Activated naive CD8-positive, alpha-beta T cell treated with anti-CD3 and anti-CD28 coated beads for 36 hours (primary cell): ENCODE data around the gene LRFN4. TPM values are rescaled to one million over a fixed set of nuclear protein-coding genes. Genes with fewer than 3 reads are reported as not detected.

Source experiments
- DNase-seq: peaks from one replicate; pipeline ENCODE4 v3.0.0; 2021
- H3K27ac Mint-ChIP-seq: one replicate; pipeline ENCODE4 v1.8.0; 2022; ENCODE audit warnings: mild to moderate bottlenecking, moderate library complexity, mixed read lengths
- H3K27me3 Mint-ChIP-seq: one replicate; pipeline ENCODE4 v1.8.0; 2022; ENCODE audit warnings: mild to moderate bottlenecking, mixed read lengths
- H3K36me3 Mint-ChIP-seq: one replicate; pipeline ENCODE4 v1.8.0; 2021; ENCODE audit warnings: mild to moderate bottlenecking, mixed read lengths
- H3K4me1 Mint-ChIP-seq: one replicate; pipeline ENCODE4 v1.8.0; 2021; ENCODE audit warnings: mixed read lengths
- H3K4me3 Mint-ChIP-seq: one replicate; pipeline ENCODE4 v1.8.0; 2022; ENCODE audit warnings: mild to moderate bottlenecking, moderate library complexity, mixed read lengths
- H3K9me3 Mint-ChIP-seq: one replicate; pipeline ENCODE4 v1.8.0; 2022; ENCODE audit warnings: mixed read lengths
- total RNA-seq, 2 experiments: library from RNA; stranded (reverse); gene quantifications; one replicate each; pipeline ENCODE4 v1.2.3, GENCODE V29; 2021

The LRFN4 gene
- total RNA-seq, 2 experiments from 2014 or later: 36.3 to 37.8 TPM

DNA sequence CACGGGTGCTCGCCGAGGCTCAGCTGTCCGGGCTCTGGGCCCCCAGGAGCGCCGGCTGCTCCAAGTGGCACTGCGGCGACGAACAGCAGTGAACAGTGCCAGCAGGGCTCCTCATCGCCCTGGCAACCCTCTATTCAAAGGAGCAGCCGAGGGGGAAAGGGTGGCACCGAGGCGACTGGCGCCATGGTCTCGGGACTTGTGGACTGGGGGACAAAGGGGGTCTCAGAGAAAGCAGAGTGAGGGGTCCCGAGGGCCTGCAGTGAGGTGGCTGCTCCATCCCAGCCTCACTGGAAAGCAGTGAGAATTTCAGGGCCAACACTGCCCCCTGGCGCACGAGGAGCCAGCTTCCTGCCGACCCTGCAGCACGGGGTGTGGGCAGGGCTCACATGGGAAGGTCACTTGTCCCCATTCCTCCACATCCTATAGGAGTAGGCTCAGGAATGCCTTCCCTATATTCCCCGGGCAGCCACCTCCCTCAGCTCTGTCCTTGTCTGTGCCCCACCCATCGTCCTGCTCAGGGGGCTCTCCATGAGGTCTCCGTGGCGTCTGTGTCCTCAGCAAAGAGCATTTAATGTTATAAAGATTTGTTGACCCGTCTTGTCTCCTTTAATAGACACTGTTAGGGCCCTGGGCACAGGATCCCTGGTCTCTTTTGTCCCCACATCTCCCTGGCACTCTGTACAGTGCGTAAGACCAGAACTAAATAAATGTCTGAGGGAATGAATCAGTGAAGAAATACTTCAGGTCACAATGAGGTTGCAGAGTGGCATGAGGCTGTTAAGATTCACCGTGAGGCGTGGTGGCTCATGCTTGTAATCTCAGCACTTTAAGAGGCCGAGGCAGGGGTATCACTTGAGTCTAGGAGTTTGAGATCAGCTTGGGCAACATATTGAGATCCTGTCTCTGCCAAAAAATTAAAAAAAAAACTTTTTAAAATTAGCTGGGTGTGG is 26.4 kb downstream of the LRFN4 start:
- no peaks in the 10 kb centered on the region for H3K36me3 Mint-ChIP-seq
- no peaks in the 10 kb centered on the region for H3K9me3 Mint-ChIP-seq
- DNase-seq: peak; percentile 66
- H3K4me3 Mint-ChIP-seq: no peak overlapping the region
- peaks cover 9% of the 10 kb centered on the region for H3K4me1 Mint-ChIP-seq
- H3K27me3 Mint-ChIP-seq: peaks cover 4% of the 10 kb centered on the region
- H3K27ac Mint-ChIP-seq: no peak overlapping the region

GRCh38 chr11:66884443-66884842 is 27.6 kb downstream of the LRFN4 start:
- no peak for DNase-seq
- H3K27ac Mint-ChIP-seq: no peak overlapping the region
- peaks cover 4% of the 10 kb centered on the region for H3K27me3 Mint-ChIP-seq
- no peaks in the 10 kb centered on the region for H3K36me3 Mint-ChIP-seq
- H3K9me3 Mint-ChIP-seq: no peaks in the 10 kb centered on the region
- H3K4me3 Mint-ChIP-seq: no peak overlapping the region
- peaks cover 9% of the 10 kb centered on the region for H3K4me1 Mint-ChIP-seq

DNA sequence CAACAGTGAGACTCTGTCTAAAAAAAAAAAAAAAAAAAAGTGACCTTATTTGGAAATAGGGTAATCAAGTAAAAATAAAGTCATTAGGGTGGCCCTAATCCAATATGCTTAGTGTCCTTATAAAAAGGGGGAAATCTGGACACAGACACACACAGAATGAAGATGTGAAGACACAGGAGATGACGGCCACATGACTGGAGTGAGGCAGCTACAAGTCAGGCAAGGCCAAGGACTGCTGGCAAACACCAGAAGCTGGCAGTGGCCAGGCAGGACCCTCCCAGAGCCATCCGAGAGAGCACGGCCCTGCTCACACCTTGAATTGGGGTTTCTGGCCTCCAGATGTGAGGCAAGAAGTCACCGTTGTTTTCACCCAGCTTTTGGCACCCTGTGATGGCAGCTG is 28.6 kb downstream of the LRFN4 start:
- Mint-ChIP-seq H3K9me3 (no peaks in the 10 kb centered on the region), H3K4me1 (peaks cover 7% of the 10 kb centered on the region), H3K27me3 (peaks cover 4% of the 10 kb centered on the region), H3K4me3 (no peak overlapping the region), H3K36me3 (no peaks in the 10 kb centered on the region), H3K27ac (no peak overlapping the region)
- DNase-seq: no peak

- no peak overlapping the region for H3K27ac Mint-ChIP-seq
Measured at GRCh38 chr11:66885950-66886440, 29.1 kb downstream of the LRFN4 start.

GRCh38 chr11:66886671-66887221 is 29.9 kb downstream of the LRFN4 start:
- H3K4me3 Mint-ChIP-seq: no peak overlapping the region
- peaks cover 4% of the 10 kb centered on the region for H3K27me3 Mint-ChIP-seq
- H3K27ac Mint-ChIP-seq: no peak overlapping the region
- H3K36me3 Mint-ChIP-seq: no peaks in the 10 kb centered on the region
- H3K4me1 Mint-ChIP-seq: peaks cover under 1% of the 10 kb centered on the region
- no peaks in the 10 kb centered on the region for H3K9me3 Mint-ChIP-seq
- DNase-seq: no peak

More at GRCh38 chr11:66885950-66886440, 29.1 kb downstream of the LRFN4 start:
- no peak for DNase-seq
- Mint-ChIP-seq H3K4me3 (no peak overlapping the region), H3K4me1 (peaks cover 4% of the 10 kb centered on the region), H3K27me3 (peaks cover 4% of the 10 kb centered on the region), H3K36me3 (no peaks in the 10 kb centered on the region), H3K9me3 (no peaks in the 10 kb centered on the region)

GRCh38 chr11:66887526-66887925 is 30.7 kb downstream of the LRFN4 start:
- no peak overlapping the region for H3K4me3 Mint-ChIP-seq
- no peak overlapping the region for H3K27ac Mint-ChIP-seq
- H3K36me3 Mint-ChIP-seq: peaks cover 4% of the 10 kb centered on the region
- H3K4me1 Mint-ChIP-seq: peaks cover 7% of the 10 kb centered on the region
- no peaks in the 10 kb centered on the region for H3K27me3 Mint-ChIP-seq
- H3K9me3 Mint-ChIP-seq: peaks cover 2% of the 10 kb centered on the region
- DNase-seq: no peak

GRCh38 chr11:66888282-66888681 is 31.4 kb downstream of the LRFN4 start:
- no peak for DNase-seq
- H3K27ac Mint-ChIP-seq: no peak overlapping the region
- H3K4me1 Mint-ChIP-seq: peaks cover 7% of the 10 kb centered on the region
- H3K27me3 Mint-ChIP-seq: no peaks in the 10 kb centered on the region
- H3K4me3 Mint-ChIP-seq: no peak overlapping the region
- peaks cover 2% of the 10 kb centered on the region for H3K9me3 Mint-ChIP-seq
- peaks cover 4% of the 10 kb centered on the region for H3K36me3 Mint-ChIP-seq

- Mint-ChIP-seq H3K36me3 (peaks cover 4% of the 10 kb centered on the region), H3K4me3 (no peak overlapping the region), H3K27me3 (no peaks in the 10 kb centered on the region), H3K27ac (no peak overlapping the region), H3K9me3 (peaks cover 2% of the 10 kb centered on the region), H3K4me1 (peaks cover 7% of the 10 kb centered on the region)
- no peak for DNase-seq
Measured at GRCh38 chr11:66889960-66890359, 33.1 kb downstream of the LRFN4 start.

DNA sequence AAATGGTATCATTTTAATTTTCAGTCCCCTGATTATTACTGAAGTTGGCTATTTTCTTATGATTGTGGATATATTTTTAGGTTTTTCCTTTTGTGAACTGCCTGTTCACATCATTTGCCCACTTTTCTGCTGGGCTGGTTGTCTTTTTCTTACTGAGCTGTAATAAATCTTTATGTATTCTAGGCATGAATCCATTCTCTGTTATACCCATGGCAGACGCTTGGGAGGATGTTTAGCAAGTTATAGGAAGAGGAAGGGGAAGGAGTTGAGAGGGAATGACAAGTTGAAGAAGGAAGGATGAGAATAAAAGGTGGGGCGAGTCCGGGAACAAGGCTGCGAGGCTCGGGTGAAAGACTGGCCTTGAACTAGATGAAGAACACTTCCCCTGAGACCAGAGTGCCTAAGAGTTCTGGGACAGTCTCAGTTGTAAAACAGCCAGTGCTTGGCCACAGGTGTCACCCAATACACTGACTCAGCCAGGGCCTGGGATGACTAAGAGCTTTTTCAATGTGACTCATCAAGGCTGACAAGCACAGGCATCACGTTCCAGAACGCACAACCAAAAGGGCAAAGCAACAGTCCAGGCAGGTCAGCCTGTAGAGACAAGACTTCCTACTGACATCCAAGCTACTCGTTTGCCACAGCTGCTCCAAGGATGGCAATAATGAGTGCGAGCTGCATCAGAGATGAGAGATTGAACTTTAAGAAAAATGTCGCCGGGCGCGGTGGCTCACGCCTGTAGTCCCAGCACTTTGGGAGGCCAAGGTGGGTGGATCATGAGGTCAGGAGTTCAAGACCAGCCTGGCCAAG is 35.2 kb downstream of the LRFN4 start:
- Mint-ChIP-seq H3K27ac (no peak overlapping the region), H3K4me3 (no peak overlapping the region), H3K9me3 (peaks cover 2% of the 10 kb centered on the region), H3K4me1 (peaks cover 7% of the 10 kb centered on the region), H3K36me3 (peaks cover 4% of the 10 kb centered on the region), H3K27me3 (no peaks in the 10 kb centered on the region)
- peak; percentile 41 for DNase-seq

- no peak for DNase-seq
- peaks cover 4% of the 10 kb centered on the region for H3K36me3 Mint-ChIP-seq
- H3K4me1 Mint-ChIP-seq: peaks cover 7% of the 10 kb centered on the region
- H3K27ac Mint-ChIP-seq: no peak overlapping the region
- H3K4me3 Mint-ChIP-seq: no peak overlapping the region
- H3K9me3 Mint-ChIP-seq: peaks cover 2% of the 10 kb centered on the region
- no peaks in the 10 kb centered on the region for H3K27me3 Mint-ChIP-seq
Measured at GRCh38 chr11:66892911-66893310, 36.0 kb downstream of the LRFN4 start.

- no peak for DNase-seq
- no peaks in the 10 kb centered on the region for H3K27me3 Mint-ChIP-seq
- H3K4me3 Mint-ChIP-seq: no peak overlapping the region
- H3K9me3 Mint-ChIP-seq: peaks cover 2% of the 10 kb centered on the region
- peaks cover 4% of the 10 kb centered on the region for H3K36me3 Mint-ChIP-seq
- peaks cover 7% of the 10 kb centered on the region for H3K4me1 Mint-ChIP-seq
- no peak overlapping the region for H3K27ac Mint-ChIP-seq
Measured at GRCh38 chr11:66894141-66894540, 37.3 kb downstream of the LRFN4 start.

DNA sequence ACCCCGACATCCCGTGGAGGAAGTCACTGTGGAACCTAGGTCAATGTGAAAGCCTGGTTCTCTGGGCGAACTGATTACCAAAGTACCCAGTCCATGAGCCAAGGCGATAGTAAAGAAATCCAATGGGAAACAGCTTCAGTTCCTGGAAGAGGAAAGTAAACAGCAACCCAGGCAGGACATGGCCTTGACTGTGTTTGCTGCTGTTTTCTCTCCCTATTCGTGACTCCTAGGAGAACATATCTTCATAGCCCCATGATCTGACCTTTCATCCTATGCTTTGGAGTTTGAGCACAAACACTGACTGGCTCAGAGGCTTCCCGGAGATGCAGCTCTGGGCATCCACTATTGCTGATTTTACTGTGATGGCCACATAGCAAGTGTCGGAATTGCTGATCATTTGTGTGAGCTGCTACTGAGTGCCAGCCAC is 45.1 kb downstream of the LRFN4 start:
- no peak overlapping the region for H3K27ac Mint-ChIP-seq
- no peaks in the 10 kb centered on the region for H3K4me1 Mint-ChIP-seq
- no peaks in the 10 kb centered on the region for H3K9me3 Mint-ChIP-seq
- no peak overlapping the region for H3K4me3 Mint-ChIP-seq
- no peaks in the 10 kb centered on the region for H3K27me3 Mint-ChIP-seq
- DNase-seq: no peak
- H3K36me3 Mint-ChIP-seq: no peaks in the 10 kb centered on the region

- Mint-ChIP-seq H3K36me3 (no peaks in the 10 kb centered on the region), H3K27ac (no peak overlapping the region), H3K4me1 (no peaks in the 10 kb centered on the region), H3K4me3 (no peak overlapping the region), H3K9me3 (no peaks in the 10 kb centered on the region), H3K27me3 (no peaks in the 10 kb centered on the region)
- no peak for DNase-seq
Measured at GRCh38 chr11:66902486-66903177, 45.8 kb downstream of the LRFN4 start.

GRCh38 chr11:66904055-66904454 is 47.2 kb downstream of the LRFN4 start:
- no peak for DNase-seq
- H3K9me3 Mint-ChIP-seq: no peaks in the 10 kb centered on the region
- H3K36me3 Mint-ChIP-seq: no peaks in the 10 kb centered on the region
- H3K27me3 Mint-ChIP-seq: no peaks in the 10 kb centered on the region
- H3K27ac Mint-ChIP-seq: no peak overlapping the region
- no peaks in the 10 kb centered on the region for H3K4me1 Mint-ChIP-seq
- H3K4me3 Mint-ChIP-seq: no peak overlapping the region
